Lung (tissue), 12 donors: ENCODE results near the gene SMCO4. TPM values are rescaled to one million over a fixed set of nuclear protein-coding genes. Genes with fewer than 3 reads are reported as not detected.
"Not testable (repeated sequence)": the region's sequence is repeated elsewhere in the genome, so short reads cannot be mapped to it uniquely, and the experiment has no call there.

ENCODE experiments used
- ATAC-seq: fragments of 200-7000 bp; cut with Tn5 transposase; one replicate; pipeline ENCODE4 v1.9.1; 2020; ENCODE audit warnings: moderate number of reproducible peaks; ENCODE audit not compliant: insufficient read depth, low FRiP score
- DNase-seq, 3 donors: peaks; one replicate each; pipeline ENCODE4 v3.0.0-alpha.2; 2013 to 2017
- H3K27ac ChIP-seq, 2 donors: one replicate each; pipeline ENCODE4 v1.5.1; 2013; ENCODE audit warnings: mild to moderate bottlenecking in 2 of 2, moderate library complexity in 2 of 2, control low read depth in 1 of 2, inconsistent platforms in 1 of 2, low read depth in 1 of 2, low read length in 1 of 2
- H3K27me3 ChIP-seq, 3 donors: one replicate each; pipeline ENCODE4 v1.5.1; 2013; ENCODE audit warnings: low read length in 2 of 3; ENCODE audit not compliant: control insufficient read depth in 3 of 3, insufficient read depth in 3 of 3
- H3K36me3 ChIP-seq, 4 donors: one replicate each; pipeline ENCODE4 v1.5.1; 2013; ENCODE audit warnings: low read length in 4 of 4, mild to moderate bottlenecking in 1 of 4, moderate library complexity in 1 of 4; ENCODE audit not compliant: control insufficient read depth in 4 of 4, insufficient read depth in 4 of 4
- H3K4me1 ChIP-seq, 5 donors: one replicate each; pipeline ENCODE4 v1.5.1; 2013; ENCODE audit warnings: low read length in 5 of 5, mild to moderate bottlenecking in 2 of 5, moderate library complexity in 1 of 5; ENCODE audit not compliant: control insufficient read depth in 5 of 5, insufficient read depth in 5 of 5
- H3K4me3 ChIP-seq: one replicate; pipeline ENCODE4 v1.5.1; 2013; ENCODE audit warnings: mild to moderate bottlenecking, control low read depth, moderate library complexity
- H3K9ac ChIP-seq, 2 donors: one replicate each; pipeline ENCODE4 v1.5.1; 2013; ENCODE audit warnings: low read length in 2 of 2, control low read depth in 1 of 2; ENCODE audit not compliant: insufficient read depth in 1 of 2
- H3K9me3 ChIP-seq, 4 donors: one replicate each; pipeline ENCODE4 v1.5.1; 2013; ENCODE audit warnings: low read length in 3 of 4, mild to moderate bottlenecking in 1 of 4, moderate library complexity in 1 of 4; ENCODE audit not compliant: control insufficient read depth in 4 of 4, insufficient read depth in 3 of 4
- WGBS, 2 donors: extraction: QIAGEN DNeasy Blood & Tissue Kit; methylation state at CpG; one replicate each; pipeline ENCODE4 v1.1.7; 2013; 5-methylcytosine and 5-hydroxymethylcytosine counted together
- polyA plus RNA-seq, 2 donors: library from polyadenylated mRNA; stranded (reverse); fragments of 200-250 nt; gene quantifications; one replicate each; pipeline ENCODE4 v1.2.1, GENCODE V29; 2013
- total RNA-seq, 2 donors: library from RNA; depleted of rRNA in 1 of 2; stranded (reverse); fragments of >200 nt in 1 of 2; gene quantifications; one replicate each; pipeline ENCODE4 v1.2.1, GENCODE V29; 2014 to 2021
- TF ChIP-seq, protein P1 (sequence below): IDR thresholded peaks from 2 replicates; pipeline ENCODE4 v1.5.1; 2012; ENCODE audit warnings: mild to moderate bottlenecking; ENCODE audit errors: control extremely low read depth, extremely low read depth
- donor health status: control.
- donor health status: control.
- donor health status: Bipolar disorder and iron deficiency.
- donor health status: healthy.
- donor health status: DM: yes; HTN: yes; CAD: no.

SMCO4 gene
- total and polyA plus RNA-seq, 4 donors, result 27.0 to 132 (median 43.6) TPM

DNA sequence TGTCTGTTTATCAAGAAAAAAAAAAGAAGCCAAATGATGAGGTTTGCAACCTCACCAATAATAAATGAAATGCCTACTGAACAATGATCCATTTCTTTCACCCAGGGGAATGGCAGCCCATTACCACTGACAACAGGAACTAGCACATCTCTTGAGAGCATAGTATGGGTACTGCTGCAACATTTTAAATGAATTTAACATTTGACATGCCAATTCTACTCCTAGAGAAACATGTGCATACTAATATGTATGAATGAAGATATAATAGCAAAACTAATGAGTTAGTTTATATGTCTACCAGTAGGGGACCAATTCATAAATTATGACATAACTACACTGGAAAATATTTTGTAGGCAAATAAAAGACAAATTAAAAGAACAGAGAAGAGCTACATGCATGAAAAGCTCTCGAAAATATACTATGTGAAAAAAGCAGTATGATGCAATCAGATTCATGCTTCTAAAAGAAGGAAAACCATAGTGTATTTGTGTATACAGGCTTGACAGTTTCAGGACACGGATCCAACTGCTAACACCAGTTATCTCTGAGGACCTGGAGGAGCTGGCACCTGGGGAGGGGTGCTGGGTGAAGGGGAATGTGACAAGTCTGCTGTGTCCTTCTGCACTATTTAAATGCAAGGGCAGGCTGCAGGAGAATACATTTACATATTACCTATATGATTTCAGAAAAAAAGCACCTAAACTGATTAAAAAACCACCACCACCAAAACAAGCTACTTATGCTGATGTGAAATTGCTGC lies 6.9 kb downstream of the SMCO4 start:
- ATAC-seq, result no peak
- Histone ChIP-seq H3K4me3 (no peak overlapping the region), H3K9me3 (no peaks in the 10 kb centered on the region), H3K4me1 (peaks cover 13 to 27% (median 19%) of the 10 kb centered on the region in 5 donors), H3K36me3 (no peaks in the 10 kb centered on the region), H3K27me3 (no peaks in the 10 kb centered on the region), H3K27ac (peak overlapping the region in 1 of 2 donors; percentile 82), H3K9ac (no peak overlapping the region)
- DNase-seq, result peak in 1 of 3 donors; percentile 30
- TF ChIP-seq, protein P1, sequence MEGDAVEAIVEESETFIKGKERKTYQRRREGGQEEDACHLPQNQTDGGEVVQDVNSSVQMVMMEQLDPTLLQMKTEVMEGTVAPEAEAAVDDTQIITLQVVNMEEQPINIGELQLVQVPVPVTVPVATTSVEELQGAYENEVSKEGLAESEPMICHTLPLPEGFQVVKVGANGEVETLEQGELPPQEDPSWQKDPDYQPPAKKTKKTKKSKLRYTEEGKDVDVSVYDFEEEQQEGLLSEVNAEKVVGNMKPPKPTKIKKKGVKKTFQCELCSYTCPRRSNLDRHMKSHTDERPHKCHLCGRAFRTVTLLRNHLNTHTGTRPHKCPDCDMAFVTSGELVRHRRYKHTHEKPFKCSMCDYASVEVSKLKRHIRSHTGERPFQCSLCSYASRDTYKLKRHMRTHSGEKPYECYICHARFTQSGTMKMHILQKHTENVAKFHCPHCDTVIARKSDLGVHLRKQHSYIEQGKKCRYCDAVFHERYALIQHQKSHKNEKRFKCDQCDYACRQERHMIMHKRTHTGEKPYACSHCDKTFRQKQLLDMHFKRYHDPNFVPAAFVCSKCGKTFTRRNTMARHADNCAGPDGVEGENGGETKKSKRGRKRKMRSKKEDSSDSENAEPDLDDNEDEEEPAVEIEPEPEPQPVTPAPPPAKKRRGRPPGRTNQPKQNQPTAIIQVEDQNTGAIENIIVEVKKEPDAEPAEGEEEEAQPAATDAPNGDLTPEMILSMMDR, result no peak
- WGBS, 2 donors, result 22 to 46% methylated on average over 2 of the region's 2 CpGs

DNA sequence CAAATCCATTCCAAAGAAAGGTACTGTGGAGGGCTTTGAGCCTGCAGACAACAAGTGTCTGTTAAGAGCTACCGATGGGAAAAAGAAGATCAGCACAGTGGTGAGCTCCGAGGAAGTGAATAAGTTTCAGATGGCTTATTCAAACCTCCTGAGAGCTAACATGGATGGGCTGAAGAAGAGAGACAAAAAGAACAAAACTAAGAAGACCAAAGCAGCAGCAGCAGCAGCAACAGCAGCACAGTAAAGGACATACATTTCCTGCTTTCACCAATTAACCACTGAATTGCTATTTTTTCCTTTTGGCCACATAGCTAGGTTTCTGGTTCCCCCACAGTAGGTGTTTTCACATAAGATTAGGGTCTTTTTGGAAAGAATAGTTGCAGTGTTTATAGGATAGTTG lies 7.6 kb downstream of the SMCO4 start:
- WGBS, 2 donors, result 63 to 70% methylated on average over 2 of the region's 2 CpGs
- not testable (repeated sequence) for H3K27ac ChIP-seq, H3K27me3 ChIP-seq, DNase-seq, H3K4me3 ChIP-seq, H3K9ac ChIP-seq, ATAC-seq, H3K36me3 ChIP-seq, H3K9me3 ChIP-seq
- peaks cover 13 to 29% (median 19%) of the 10 kb centered on the region in 5 donors for H3K4me1 ChIP-seq

- no peak for ATAC-seq
- H3K9me3 ChIP-seq, result no peaks in the 10 kb centered on the region
- peaks cover 23 to 49% (median 30%) of the 10 kb centered on the region in 5 donors for H3K4me1 ChIP-seq
- TF ChIP-seq, protein P1, result no peak
- 87 to 91% methylated on average over 5 of the region's 5 CpGs for WGBS, 2 donors
- no peaks in the 10 kb centered on the region for H3K27me3 ChIP-seq
- DNase-seq, result peak in 1 of 3 donors; percentile 57
- H3K9ac ChIP-seq, result no peak overlapping the region
- no peaks in the 10 kb centered on the region for H3K36me3 ChIP-seq
- peak overlapping the region in 1 of 2 donors; percentile 21 for H3K27ac ChIP-seq
- H3K4me3 ChIP-seq, result no peak overlapping the region
Observed at GRCh38 chr11:93532806-93533205, 10.4 kb downstream of the SMCO4 start.

DNA sequence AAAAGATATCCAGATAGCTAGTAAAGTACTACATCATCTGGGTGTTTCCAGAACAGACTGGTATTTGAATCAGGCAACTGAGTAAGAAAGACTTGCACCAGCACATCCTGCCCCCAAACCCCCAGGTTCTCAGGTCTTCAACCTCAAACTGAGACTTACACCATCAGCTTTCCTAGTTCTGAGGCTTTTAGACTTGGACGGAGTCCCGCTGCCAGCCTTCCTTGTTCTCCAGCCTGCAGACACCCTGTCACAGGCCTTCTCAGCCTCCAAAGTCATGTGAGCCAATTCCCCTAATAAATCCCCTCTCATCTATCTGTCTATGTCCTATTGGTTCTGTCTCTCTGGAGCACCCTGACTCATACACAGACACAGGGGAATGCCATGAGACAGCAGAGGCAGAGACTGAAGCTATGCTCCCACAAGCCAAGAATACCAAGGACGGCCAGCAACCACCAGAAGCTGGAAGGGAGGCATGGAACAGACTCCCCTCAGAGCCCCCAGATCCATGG lies 10.9 kb downstream of the SMCO4 start:
- TF ChIP-seq, protein P1, result no peak
- no peaks in the 10 kb centered on the region for H3K36me3 ChIP-seq
- no peak for DNase-seq
- no peak for ATAC-seq
- no peaks in the 10 kb centered on the region for H3K9me3 ChIP-seq
- peaks cover 21 to 44% (median 28%) of the 10 kb centered on the region in 5 donors for H3K4me1 ChIP-seq
- no peak overlapping the region for H3K4me3 ChIP-seq
- WGBS, 2 donors, result 60 to 81% methylated on average over 3 of the region's 3 CpGs
- no peak overlapping the region for H3K9ac ChIP-seq
- peak overlapping the region in 1 of 2 donors; percentile 21 for H3K27ac ChIP-seq
- H3K27me3 ChIP-seq, result no peaks in the 10 kb centered on the region
